ENCODE results near the gene CR1L.

GRCh38 chr1:207649865-207650580, 5.1 kb downstream of the CR1L start:
- no peak for TF ChIP-seq GATA2 (IDR thresholded peaks at IDR 0.05; ENCODE audit: low read depth, low read length)
- no peak for TF ChIP-seq GATA3 (IDR thresholded peaks at IDR 0.05; ENCODE audit: low read depth, low read length)

All from SH-SY5Y (cell line).